Head of caudate nucleus (tissue), 42 donors: ENCODE results near the gene CUL4A.
"Not testable (repeated sequence)": the region's sequence is repeated elsewhere in the genome, so short reads cannot be mapped to it uniquely, and the experiment has no call there.

Experiments
- DNase-seq, 42 donors: peaks; one replicate each; pipeline versions ENCODE4 v3.0.0 to v3.0.0-alpha.2; 2020 to 2021; ENCODE audit warnings: mixed read lengths in 7 of 42
- intact Hi-C: fragments of 100-400 bp; cut with DNase I; formaldehyde crosslinking; loops from one replicate; pipeline ENCODE4 v1.15.0; 2022

Gene CUL4A

DNA sequence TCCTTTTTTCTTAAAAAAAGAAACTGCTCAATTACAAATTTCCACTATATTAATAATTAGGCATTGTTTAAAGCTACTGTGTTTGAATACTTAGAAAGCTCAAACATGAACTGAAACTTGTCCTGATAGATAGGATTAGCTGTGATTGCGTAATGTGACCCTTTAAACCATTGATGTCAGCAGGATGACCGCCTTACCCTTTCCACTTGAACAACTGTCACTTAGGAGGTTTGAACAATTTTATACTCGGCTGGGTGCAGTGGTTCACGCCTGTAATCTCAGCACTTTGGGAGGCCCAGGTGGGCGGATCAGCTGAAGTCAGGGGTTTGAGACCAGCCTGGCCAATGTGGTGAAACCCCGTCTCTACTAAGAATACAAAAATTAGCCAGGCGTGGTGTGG, 90.5 kb downstream of the CUL4A start:
- DNase-seq: no peak
- intact Hi-C loops: loop anchor here (5.0 kb wide), 1 partner anchor 93 kb away; the partner anchor contains the start of genes CUL4A and PCID2

DNA sequence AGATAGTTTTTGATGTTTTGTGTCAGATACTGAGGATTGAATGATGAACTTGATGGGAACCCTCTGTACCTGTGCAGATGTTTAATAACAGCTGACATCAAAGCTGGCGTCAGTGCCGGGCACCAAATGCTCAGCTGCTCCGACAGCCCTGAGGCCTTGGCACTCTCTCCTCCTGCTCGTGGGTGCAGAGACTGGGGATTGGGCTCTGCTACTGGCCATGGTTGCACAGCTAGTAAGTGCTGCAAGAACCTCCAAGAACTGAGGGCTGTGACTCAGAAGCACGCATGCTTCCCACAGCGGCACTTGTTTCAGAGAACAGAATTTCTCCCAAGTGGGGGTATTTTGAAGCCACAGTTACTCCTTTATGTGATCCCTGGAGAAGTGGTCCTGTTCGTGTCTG, 93.6 kb downstream of the CUL4A start:
- intact Hi-C loops: no loop called here
- peak in 3 of 42 donors; percentile 14 to 43 (median 41) for DNase-seq

DNA sequence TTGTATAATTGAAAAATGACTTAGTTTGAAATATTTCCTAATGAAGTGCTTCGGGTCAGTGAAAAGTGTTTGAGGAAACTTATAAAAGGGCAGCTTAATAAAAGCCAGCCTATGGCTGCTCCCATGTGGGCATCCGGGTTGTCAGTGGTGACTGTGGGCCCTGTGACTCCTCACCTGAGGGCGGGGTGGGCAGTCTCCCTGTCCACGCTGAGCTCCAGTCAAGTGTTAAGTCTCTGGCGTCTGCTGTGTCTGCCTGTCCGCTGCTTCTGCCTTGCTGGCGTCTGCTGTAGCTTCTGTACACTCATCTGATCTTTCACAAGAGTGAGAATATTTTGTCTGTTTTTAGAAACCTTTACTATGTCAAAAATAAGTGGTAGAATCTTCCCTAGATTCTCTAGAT, 94.7 kb downstream of the CUL4A start:
- DNase-seq: no peak
- intact Hi-C loops: no loop called here

DNA sequence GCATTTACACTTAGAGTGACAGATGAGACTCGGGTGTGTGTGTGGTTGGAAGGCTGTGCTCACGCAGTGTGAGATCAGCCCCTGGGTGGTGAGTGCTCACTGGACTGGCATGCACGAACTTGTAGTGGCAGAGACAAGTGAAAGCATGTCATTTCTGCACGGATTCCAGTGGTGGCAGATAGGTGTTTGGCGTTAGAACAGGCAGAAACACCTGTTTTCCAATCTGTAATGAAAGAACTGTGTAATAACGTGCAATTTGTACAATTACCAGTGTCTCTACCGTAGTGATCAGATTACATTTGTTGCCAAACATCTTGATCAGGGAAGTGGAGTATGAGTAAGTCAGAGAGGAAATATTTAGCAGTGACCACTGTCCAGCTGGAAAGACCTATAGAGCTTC, 95.8 kb downstream of the CUL4A start:
- peak in 1 of 42 donors; percentile 27 for DNase-seq
- intact Hi-C loops: no loop called here

DNA sequence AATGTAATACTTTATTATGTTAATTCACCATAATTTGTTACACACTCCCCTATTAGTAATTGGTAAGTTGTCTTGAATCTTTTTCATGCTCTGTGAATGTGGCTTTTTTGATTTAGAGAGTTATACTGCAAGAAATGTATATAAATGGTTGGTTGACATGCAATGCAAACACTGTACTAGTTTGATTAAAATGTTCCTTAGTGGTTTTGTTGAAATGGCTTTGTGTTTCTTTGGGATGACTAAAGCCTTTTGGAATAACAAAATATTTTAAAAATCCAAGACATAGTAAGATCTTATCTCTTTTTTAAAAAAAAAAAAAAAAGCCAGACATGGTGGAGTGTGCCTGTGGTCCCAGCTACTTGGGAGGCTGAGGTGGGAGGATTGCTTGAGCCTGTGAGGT, 98.1 kb downstream of the CUL4A start:
- intact Hi-C loops: no loop called here

DNA sequence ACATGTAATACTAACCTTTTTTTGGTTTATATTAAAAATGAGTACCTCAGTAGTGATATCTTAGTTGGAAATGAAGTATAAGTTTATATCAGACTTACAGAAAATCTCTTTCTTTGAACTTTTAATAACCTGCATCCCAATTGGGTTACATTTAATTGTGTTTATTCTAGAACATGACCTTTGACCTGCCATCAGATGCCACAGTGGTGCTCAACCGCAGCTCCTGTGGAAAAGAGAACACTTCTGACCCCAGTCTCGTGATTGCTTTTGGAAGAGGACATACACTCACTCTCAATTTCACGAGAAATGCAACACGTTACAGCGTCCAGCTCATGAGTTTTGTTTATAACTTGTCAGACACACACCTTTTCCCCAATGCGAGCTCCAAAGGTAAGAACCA, 100.1 kb downstream of the CUL4A start:
- DNase-seq: no peak
- intact Hi-C loops: no loop called here

More for the DNA sequence above, 98.1 kb downstream of the CUL4A start:
- DNase-seq: no peak

DNA sequence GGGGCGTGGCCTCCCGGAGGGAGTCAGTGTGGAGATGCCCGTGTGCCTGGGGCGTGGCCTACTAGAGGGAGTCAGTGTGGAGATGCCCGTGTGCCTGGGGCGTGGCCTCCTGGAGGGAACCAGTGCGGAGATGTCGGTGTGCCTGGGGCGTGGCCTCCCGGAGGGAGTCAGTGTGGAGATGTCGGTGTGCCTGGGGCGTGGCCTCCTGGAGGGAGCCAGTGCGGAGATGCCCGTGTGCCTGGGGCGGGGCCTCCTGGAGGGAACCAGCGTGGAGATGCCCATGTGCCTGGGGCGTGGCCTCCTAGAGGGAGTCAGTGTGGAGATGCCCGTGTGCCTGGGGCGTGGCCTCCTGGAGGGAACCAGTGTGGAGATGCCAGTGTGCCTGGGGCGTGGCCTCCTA, 104.7 kb downstream of the CUL4A start:
- intact Hi-C loops, DNase-seq: not testable (repeated sequence)

DNA sequence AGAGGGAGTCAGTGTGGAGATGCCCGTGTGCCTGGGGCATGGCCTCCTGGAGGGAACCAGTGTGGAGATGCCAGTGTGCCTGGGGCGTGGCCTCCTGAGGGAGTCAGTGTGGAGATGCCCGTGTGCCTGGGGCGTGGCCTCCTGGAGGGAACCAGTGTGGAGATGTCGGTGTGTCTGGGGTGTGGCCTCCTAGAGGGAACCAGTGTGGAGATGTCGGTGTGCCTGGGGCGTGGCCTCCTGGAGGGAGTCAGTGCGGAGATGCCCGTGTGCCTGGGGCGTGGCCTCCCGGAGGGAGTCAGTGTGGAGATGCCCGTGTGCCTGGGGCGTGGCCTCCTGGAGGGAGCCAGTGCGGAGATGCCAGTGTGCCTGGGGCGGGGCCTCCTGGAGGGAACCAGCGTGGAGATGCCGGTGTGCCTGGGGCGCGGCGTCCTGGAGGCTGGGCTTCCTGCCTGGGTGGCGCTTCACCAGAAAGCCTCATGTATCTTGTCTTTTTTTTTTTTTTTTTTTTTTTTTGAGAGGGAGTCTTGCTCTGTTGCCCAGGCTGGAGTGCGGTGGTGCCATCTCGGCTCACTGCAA, 105.6 kb downstream of the CUL4A start:
- DNase-seq, intact Hi-C loops: not testable (repeated sequence)

DNA sequence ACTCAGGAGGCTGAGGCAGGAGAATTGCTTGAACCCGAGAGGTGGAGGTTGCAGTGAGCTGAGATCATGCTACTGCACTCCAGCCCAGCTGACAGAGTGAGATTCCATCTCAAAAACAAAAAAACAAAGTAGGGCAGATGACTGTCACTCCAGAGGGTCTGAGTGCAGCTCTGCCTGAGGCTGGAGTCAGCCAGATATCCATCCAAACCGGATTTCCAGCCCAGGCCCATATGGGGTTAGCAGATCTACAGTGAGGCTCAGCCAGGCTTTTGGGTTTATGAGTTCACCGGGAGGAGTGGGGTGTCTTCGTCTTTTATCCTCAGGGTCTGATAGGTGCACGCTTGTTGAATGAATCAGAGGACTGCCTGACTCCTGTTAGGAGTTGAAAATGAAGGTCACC, 106.6 kb downstream of the CUL4A start:
- intact Hi-C loops: no loop called here
- no peak for DNase-seq
